Transverse colon (tissue), 3 donors: ENCODE data around the gene CLEC18A.

Source experiments
- CTCF ChIP-seq, 5 experiments: fragments of 200-600 bp in 3 of 5; fragments of 450-650 bp in 2 of 5; sonication (generic) in 3 of 5; IDR thresholded peaks; 1 replicate in 2 of 5; 2 replicates in 3 of 5; pipeline ENCODE4 v1.5.1; 2016 to 2017; ENCODE audit warnings: antibody characterized with exemption in 5 of 5, inconsistent platforms in 3 of 5, mild to moderate bottlenecking in 2 of 5, moderate library complexity in 1 of 5
- EP300 ChIP-seq: sonication (generic); formaldehyde crosslinking; IDR thresholded peaks from one replicate; pipeline ENCODE4 v1.6.1; 2017; ENCODE audit warnings: antibody characterized with exemption, low read depth

GRCh38 chr16:69942099-69942491, 9.0 kb upstream of the CLEC18A start:
- TF ChIP-seq EP300 (no peak), CTCF (IDR thresholded peaks at IDR 0.05) (no peak)
